Measurements from ENCODE around the gene BCAR3.
A peak's percentile ranks its signal among the peaks of the same experiment; 100 is the strongest.

Gene BCAR3

DNA sequence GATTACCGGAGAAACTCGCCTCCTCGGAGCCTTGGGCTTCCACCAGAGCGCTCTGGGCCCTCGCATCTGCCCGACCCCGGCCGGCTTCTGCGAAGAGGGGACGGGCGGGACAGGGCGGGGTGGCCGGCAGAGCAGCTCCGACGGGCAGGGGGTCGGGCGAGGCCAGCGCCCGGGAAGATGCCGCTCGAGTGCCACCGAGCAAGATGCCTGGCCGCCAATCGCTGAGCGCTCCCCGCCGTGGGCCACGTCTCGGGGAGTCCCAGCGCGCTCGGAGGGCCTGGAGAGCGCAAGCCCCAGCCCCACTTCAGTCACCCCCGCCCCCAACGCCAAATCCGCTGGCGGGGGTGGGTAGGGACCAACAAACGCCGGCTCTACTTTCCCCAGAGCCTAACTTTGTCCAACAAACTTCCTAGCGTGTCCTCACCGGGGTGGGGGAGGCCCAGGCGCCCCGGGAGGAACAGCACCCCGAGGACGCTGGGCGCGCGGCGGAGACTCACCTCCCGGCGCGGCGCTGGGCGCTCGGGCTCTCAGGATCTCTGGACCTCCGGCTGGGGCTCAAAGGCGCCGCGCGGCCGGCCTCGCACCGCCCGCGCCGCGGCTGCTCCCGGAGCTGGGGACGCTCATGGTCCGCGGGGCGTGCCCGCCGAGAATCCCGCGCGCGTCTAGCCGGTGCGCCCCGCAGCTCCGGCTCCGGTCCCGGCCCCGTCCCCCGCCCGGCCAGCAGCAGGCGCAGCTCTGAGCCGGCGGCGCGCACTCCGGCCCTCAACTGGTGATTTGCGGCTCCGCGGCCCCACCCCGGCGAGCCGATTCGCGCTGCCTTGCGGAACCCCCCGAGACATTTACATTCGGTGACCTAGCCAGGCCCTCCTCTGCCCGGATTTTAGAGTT, at the start of gene BCAR3:
BCAR3 (minus strand) TSS at position 737 of the 888 bp plus-strand sequence. CDS start 6,907 bp downstream, outside the sequence.
- peak; percentile 43 for TF ChIP-seq CTCF (IDR thresholded peaks at IDR 0.05)

GRCh38 chr1:93730621-93731020, 49.0 kb upstream of the BCAR3 start:
- no peak for TF ChIP-seq CTCF (IDR thresholded peaks at IDR 0.05)

DNA sequence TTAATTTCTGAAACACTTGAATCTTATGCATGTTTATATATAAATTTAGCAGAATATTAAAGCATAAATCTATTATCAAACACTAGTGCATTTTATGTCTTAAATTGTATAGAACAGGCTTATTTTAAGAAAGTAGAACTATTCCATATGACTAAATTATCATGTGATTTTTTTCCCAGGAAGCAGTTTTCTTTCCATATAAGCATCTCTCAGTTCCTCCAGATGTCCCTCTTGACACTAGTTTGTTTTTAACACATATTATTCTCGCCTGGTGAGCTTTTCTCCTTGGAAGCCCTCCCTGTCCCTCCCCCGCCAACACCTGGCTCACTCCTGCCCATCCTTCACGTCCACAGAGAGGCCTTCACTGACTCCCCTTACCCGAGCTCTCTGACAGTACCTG, 48.3 kb upstream of the BCAR3 start:
- TF ChIP-seq CTCF (IDR thresholded peaks at IDR 0.05) = no peak

- TF ChIP-seq CTCF (IDR thresholded peaks at IDR 0.05) = no peak
These were observed 47.9 kb upstream of the BCAR3 start for GRCh38 chr1:93729502-93729901.

GRCh38 chr1:93728480-93729131, 47.0 kb upstream of the BCAR3 start:
- no peak for TF ChIP-seq CTCF (IDR thresholded peaks at IDR 0.05)

- TF ChIP-seq CTCF (IDR thresholded peaks at IDR 0.05) = no peak
These were observed 42.2 kb upstream of the BCAR3 start for GRCh38 chr1:93723733-93724270.

DNA sequence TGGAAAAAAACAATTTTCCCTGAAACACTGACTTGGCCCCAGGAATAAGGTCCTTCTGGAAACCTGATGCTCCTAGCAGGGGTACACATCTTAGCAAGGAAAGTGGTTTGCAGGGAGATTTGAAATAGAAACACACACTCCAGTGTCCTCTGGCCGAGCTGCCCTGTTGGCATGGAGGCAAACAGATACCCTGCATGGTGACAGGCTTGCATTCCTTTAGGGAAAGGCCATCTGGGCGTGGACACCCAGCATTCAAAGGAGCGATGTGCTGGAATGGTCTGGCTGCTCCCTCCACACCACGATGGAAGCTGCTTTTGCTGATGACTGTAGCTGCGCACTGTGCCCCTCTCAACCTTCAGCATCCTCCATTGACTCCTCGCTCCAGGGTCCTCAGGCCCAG, 41.5 kb upstream of the BCAR3 start:
- TF ChIP-seq CTCF (IDR thresholded peaks at IDR 0.05) = no peak

Measured in LNCAP (cell line).